ENCODE data around the gene AHCYL2. TPM values are rescaled to one million over a fixed set of nuclear protein-coding genes. Genes with fewer than 3 reads are reported as not detected.
"Not testable (repeated sequence)": the region's sequence is repeated elsewhere in the genome, so short reads cannot be mapped to it uniquely, and the experiment has no call there.

AHCYL2 gene
- total RNA-seq, 2 experiments from 2014 or later: 10.0 to 12.1 TPM

- H3K4me1 Mint-ChIP-seq: peaks cover 7% of the 10 kb centered on the region
- H3K27ac Mint-ChIP-seq: no peak overlapping the region
- H3K9me3 Mint-ChIP-seq: no peaks in the 10 kb centered on the region
- DNase-seq (no peak), ATAC-seq (ENCODE audit: low read depth) (no peak)
- H3K27me3 Mint-ChIP-seq: no peaks in the 10 kb centered on the region
- H3K36me3 Mint-ChIP-seq: no peaks in the 10 kb centered on the region
- POLR2A ChIA-PET: no interaction called here
- H3K4me3 Mint-ChIP-seq: no peak overlapping the region
Measured at GRCh38 chr7:129368389-129368986, 143.7 kb downstream of the AHCYL2 start.

DNA sequence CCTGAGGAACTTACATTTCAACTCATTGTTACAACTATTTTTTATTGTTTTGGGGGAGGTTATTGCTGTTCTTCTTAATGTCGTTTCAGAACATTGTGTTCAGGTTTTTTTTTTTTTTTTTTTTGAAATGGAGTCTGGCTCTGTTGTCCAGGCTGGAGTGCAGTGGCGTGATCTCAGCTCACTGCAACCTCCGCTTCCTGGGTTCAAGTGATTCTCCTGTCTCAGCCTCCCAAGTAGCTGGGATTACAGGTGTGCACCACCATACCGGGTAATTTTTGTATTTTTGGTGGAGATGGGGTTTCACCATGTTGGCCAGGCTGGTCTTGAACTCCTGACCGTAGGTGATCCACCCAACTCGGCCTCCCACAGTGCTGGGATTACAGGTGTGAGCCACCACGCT is 144.6 kb downstream of the AHCYL2 start:
- H3K4me3 Mint-ChIP-seq; H3K27me3 Mint-ChIP-seq; H3K9me3 Mint-ChIP-seq; POLR2A ChIA-PET; DNase-seq; H3K4me1 Mint-ChIP-seq; H3K36me3 Mint-ChIP-seq; H3K27ac Mint-ChIP-seq; ATAC-seq (ENCODE audit: low read depth): not testable (repeated sequence)

DNA sequence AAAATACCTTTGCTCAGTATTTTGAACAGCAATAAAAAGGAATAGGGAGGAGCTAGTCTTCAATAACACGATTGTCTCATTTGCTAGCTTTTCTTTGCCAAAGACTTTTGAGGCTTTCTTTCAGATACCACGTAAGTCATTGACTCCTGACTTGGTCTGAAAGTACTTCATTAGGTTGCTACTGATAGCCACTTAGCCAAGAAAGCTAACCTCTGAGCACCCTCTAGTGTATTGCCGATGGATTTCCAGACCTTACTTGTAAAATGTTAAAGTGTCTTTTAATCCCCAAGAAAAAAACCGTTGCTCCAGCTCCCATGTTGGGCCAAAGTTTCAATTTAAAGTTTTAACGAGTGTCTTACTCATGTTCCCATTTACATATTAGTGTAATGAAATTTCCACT is 146.0 kb downstream of the AHCYL2 start:
- ATAC-seq (ENCODE audit: low read depth) (no peak), DNase-seq (no peak)
- H3K27me3 Mint-ChIP-seq: no peaks in the 10 kb centered on the region
- POLR2A ChIA-PET: no interaction called here
- H3K4me3 Mint-ChIP-seq: no peak overlapping the region
- no peaks in the 10 kb centered on the region for H3K36me3 Mint-ChIP-seq
- H3K4me1 Mint-ChIP-seq: peaks cover 7% of the 10 kb centered on the region
- no peak overlapping the region for H3K27ac Mint-ChIP-seq
- no peaks in the 10 kb centered on the region for H3K9me3 Mint-ChIP-seq

DNA sequence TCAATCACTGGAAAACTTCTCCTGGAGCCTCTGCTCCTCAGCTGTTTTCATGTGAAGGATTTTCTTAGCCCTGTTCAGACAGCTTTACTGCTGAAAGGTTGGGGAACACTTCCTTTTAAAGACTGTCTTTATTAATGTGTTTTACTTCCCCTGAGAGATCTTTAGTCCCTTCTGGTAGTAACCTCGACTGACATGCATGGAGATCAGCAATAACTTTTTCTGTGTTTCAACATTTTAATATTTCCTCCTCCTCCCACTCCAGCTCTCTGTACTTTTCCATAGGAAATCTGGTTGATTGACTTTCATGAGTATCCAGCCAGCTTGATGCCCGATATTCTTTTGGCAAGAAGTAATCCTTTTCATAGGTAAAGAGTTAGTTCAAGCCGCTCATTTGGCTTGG is 146.7 kb downstream of the AHCYL2 start:
- Mint-ChIP-seq H3K4me3 (no peak overlapping the region), H3K27ac (no peak overlapping the region), H3K9me3 (no peaks in the 10 kb centered on the region), H3K27me3 (no peaks in the 10 kb centered on the region), H3K36me3 (no peaks in the 10 kb centered on the region), H3K4me1 (peaks cover 7% of the 10 kb centered on the region)
- DNase-seq (no peak), ATAC-seq (ENCODE audit: low read depth) (no peak)
- POLR2A ChIA-PET: no interaction called here

DNA sequence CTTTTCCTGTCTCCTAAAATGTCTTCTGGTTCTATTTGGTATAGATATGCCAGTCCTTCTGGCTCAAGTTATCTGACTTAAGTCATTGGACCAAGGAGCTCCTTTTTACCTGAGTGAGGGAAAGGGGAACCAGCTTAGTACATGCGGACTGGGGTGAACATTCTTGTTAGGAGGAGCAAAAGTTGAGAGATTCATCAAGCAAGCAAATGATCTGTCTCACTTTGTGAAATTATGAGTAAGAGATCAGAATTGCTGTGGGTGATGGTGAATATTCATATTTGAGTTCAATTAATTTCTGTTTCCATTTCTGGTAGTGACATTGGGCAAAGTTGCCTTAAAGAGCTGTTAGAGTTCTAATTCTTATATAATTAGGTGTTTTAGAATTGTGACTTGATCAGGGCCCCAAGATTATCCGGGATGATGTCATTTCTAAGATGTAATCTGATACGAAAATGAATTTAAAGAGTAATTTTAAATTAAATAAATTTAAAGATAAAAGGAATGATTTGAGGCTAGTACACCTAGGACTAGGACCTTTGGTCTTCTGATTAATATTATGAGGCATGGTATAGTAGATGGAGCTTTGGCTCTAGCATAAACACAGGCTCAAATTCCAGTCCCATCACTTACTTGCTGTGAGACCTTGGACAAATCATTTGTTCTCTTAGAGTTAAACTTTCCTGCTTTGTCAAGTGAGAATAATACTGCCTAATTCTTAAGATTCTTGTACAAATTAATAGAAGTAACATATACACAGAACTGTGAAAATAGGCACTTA is 149.0 kb downstream of the AHCYL2 start:
- ATAC-seq (ENCODE audit: low read depth): no peak
- Mint-ChIP-seq H3K4me1 (peaks cover 9% of the 10 kb centered on the region), H3K36me3 (no peaks in the 10 kb centered on the region), H3K27ac (no peak overlapping the region), H3K27me3 (no peaks in the 10 kb centered on the region), H3K4me3 (no peak overlapping the region), H3K9me3 (no peaks in the 10 kb centered on the region)
- DNase-seq: no peak
- POLR2A ChIA-PET: no interaction called here

DNA sequence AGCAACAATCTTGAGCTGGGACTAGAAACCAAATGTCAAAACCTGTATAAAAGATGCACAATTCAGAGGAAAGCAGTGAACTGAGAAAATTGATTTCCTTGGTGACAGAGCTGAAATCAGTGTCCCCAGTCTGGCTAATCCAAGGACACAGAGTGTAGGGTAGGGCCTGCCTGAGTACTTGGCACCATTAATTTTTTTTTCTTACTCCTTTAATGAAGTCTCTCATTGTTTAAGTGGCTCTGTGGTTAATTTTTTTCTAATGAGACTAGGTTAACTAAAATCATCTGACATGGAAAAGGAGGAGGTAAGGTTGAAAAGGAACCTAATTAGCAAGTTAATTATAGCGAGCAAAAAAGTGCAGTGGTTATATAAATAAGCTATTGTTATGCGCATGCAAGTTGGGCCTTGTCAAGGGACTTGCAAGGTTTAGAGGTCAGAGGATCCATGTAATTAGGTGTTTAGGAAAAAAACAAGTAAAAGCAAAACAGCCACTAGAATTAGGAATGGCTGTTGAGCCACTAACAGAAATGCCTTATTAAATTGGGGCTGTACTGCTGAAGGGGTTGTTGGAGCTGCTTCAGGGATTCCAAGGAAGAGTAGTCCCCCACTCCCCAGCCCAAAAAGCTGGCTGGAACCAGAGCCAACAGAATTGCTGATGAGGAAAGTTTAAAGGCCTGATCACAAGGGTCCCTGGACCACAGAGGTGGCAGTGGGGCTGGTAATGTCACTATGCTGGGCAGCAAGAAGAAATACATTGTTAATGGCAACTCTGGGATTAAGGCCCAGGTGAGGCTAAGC is 150.5 kb downstream of the AHCYL2 start:
- no peaks in the 10 kb centered on the region for H3K27me3 Mint-ChIP-seq
- no peak for ATAC-seq (ENCODE audit: low read depth)
- peaks cover 9% of the 10 kb centered on the region for H3K4me1 Mint-ChIP-seq

DNA sequence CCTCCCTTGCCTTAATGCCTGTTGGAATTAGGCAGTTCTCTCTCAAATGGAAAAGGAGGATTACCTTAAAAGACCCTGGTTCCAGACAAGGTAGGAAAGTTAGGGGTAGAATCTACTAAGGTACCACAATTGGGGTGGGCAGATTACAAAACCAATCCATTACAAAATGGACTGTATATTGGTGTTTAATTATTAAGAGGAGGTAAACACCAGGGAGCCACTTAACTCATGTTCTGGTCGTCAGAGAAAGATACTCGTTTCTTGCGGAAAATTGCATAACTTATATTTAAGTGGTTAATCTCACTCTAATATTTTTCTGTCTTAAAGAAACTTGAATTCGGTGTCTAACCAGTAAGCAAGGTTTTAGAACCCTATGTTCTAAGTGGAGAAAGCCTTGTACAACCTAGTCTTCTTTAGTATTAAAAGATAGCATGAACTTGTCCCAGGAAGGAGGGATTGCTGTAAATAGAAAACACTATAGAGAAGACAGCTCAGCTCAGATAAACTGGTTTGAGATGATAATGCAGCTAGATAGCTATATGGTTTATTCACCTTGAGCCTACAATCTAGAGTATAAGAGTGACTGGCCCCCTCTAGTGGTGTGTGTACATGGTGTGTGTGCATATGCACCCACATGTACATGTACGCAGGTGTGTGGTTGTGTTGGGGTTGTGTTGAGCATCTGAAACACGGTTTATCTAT is 151.4 kb downstream of the AHCYL2 start:
- POLR2A ChIA-PET: interaction anchor here (0.6 kb wide), 1 partner anchor 633 kb away, joined by 3 read pairs; no protein-coding TSS in a partner anchor
- Mint-ChIP-seq H3K4me3 (no peak overlapping the region), H3K4me1 (peaks cover 9% of the 10 kb centered on the region), H3K36me3 (no peaks in the 10 kb centered on the region), H3K27ac (no peak overlapping the region), H3K9me3 (no peaks in the 10 kb centered on the region), H3K27me3 (no peaks in the 10 kb centered on the region)
- DNase-seq: no peak
- peak; percentile 73 for ATAC-seq (ENCODE audit: low read depth)

More for the DNA sequence above, 150.5 kb downstream of the AHCYL2 start:
- no peak for DNase-seq
- POLR2A ChIA-PET: interaction anchor here (0.7 kb wide), 1 partner anchor 287 kb away, joined by 3 read pairs; no protein-coding TSS in a partner anchor
- no peaks in the 10 kb centered on the region for H3K9me3 Mint-ChIP-seq
- H3K4me3 Mint-ChIP-seq: no peak overlapping the region
- H3K27ac Mint-ChIP-seq: no peak overlapping the region
- H3K36me3 Mint-ChIP-seq: no peaks in the 10 kb centered on the region

GRCh38 chr7:129376778-129377700 is 152.2 kb downstream of the AHCYL2 start:
- DNase-seq (no peak), ATAC-seq (ENCODE audit: low read depth) (peak; percentile 87)
- Mint-ChIP-seq H3K9me3 (no peaks in the 10 kb centered on the region), H3K27me3 (no peaks in the 10 kb centered on the region), H3K4me1 (peaks cover 15% of the 10 kb centered on the region), H3K27ac (peak overlapping the region; percentile 73), H3K36me3 (no peaks in the 10 kb centered on the region), H3K4me3 (no peak overlapping the region)
- POLR2A ChIA-PET: interaction anchor here (0.5 to 0.6 kb wide), 2 partner anchors 238 to 633 kb away, joined by 3 read pairs; no protein-coding TSS in a partner anchor

DNA sequence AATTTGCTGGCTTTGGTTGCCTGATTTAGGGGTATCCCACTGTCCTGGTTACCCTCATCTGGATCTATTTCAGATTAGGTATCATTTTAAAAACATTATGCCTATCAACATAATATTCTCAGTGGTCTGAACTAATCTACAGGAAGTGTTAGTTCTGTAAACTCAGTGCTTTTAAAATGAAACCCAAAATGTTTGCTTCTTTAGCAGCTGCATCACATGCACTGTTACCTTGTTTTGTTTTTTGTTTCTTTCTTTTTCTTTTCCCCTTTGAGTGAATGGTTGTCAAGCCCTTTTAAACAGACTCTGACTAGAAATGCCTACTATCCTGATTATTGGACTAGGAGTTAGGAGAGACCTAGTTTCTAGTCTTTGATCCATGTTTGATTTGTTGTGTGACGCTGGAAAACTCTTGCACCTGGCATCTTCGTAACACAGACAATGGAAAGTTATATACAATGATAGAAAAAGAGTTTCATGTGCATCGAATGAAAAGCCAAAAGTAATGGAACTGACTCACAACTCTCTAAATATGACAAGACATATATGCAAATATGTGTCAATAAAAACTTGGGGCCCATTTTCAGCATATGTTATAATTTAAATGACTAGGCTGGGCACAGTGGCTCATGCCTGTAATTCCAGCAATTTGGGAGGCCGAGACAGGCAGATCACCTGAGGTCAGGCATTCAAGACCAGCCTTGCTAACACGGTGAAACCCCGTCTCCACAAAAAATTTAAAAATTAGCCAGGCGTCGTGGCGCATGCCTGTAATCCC is 157.1 kb downstream of the AHCYL2 start:
- Mint-ChIP-seq H3K4me1 (peaks cover 17% of the 10 kb centered on the region), H3K27me3 (no peaks in the 10 kb centered on the region), H3K4me3 (no peak overlapping the region), H3K9me3 (no peaks in the 10 kb centered on the region), H3K36me3 (peaks cover 1% of the 10 kb centered on the region), H3K27ac (no peak overlapping the region)
- no peak for DNase-seq
- no peak for ATAC-seq (ENCODE audit: low read depth)
- POLR2A ChIA-PET: no interaction called here

DNA sequence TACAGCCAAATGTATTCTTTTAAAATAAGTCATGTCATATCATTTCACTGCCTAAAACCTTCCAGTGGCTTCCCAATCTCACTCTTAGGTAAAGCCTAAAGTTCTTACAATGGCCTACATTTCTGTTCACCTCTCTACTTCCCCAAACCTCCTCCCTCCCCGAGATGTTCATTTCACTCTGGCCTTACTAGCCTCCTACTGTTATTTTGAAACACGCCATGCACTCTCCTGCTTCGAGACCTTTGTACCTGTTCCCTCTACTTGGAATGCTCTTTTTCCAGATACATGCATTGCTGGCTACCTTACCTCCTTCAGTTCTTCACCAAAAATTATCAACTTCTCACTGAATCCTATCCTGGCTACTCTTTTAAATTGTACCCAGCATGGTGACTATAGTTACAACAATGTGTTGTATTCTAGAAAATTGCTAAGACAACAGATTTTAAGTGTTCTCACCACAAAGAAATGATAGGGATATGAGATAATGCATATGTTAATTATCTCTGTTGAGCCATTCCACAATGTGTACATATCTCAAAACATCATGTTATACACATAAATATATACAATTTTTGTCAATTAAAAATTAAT is 158.8 kb downstream of the AHCYL2 start:
- no peak for ATAC-seq (ENCODE audit: low read depth)
- Mint-ChIP-seq H3K4me3 (no peak overlapping the region), H3K27ac (no peak overlapping the region), H3K9me3 (no peaks in the 10 kb centered on the region), H3K27me3 (no peaks in the 10 kb centered on the region), H3K4me1 (peaks cover 10% of the 10 kb centered on the region), H3K36me3 (peaks cover 1% of the 10 kb centered on the region)
- no peak for DNase-seq
- POLR2A ChIA-PET: no interaction called here

DNA sequence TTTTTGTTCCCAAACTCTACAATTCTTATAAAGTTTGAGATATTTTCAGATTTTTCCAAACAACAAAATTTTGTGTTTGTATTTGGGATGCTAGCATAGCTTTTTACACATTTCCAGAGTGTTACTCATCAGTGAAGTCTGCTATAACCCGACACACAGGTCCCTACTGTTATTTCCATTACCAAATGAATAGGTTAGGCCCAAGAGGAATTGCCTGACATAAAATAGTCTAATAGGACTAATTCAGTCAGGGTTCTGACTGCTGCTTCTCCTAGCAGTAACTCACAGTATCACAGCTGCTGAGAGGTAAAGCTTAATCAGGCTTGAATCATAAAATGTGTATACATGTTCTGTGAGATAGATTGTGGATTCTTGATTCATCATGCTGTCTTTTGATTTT is 160.3 kb downstream of the AHCYL2 start:
- Mint-ChIP-seq H3K4me3 (no peak overlapping the region), H3K27me3 (no peaks in the 10 kb centered on the region), H3K9me3 (no peaks in the 10 kb centered on the region), H3K27ac (no peak overlapping the region), H3K4me1 (peaks cover 10% of the 10 kb centered on the region), H3K36me3 (peaks cover 1% of the 10 kb centered on the region)
- DNase-seq (no peak), ATAC-seq (ENCODE audit: low read depth) (no peak)
- POLR2A ChIA-PET: no interaction called here
